Sciatic nerve (tissue), 2 donors: ENCODE measurements around the gene CSF3R. TPM values are rescaled to one million over a fixed set of nuclear protein-coding genes. Genes with fewer than 3 reads are reported as not detected.
A peak's percentile ranks its signal among the peaks of the same experiment; 100 is the strongest.

Experiments used
- ATAC-seq: fragments of 200-7000 bp; cut with Tn5 transposase; one replicate; pipeline ENCODE4 v1.9.1; 2020; ENCODE audit warnings: mild to moderate bottlenecking, moderate library complexity
- DNase-seq: peaks from one replicate; pipeline ENCODE4 v3.0.0-alpha.2; 2020; ENCODE audit warnings: low spot score
- intact Hi-C: fragments of 100-400 bp; cut with DNase I; formaldehyde crosslinking; loops from one replicate; pipeline ENCODE4 v1.14.2; 2022
- total RNA-seq: library from RNA; stranded (reverse); fragmentation: NEBNext Ultra II Directional; extraction: Animal tissue kit (Norgen Biotek cat#: 25700); gene quantifications from one replicate; pipeline ENCODE4 v1.2.1, GENCODE V29; 2021
- donor health status: DM: no; HTN: no; CAD: no.
- donor health status: DM: no; HTN: no; CAD: no.

The CSF3R gene
- total RNA-seq, 1 donor from 2014 or later: 57.3 TPM

DNA sequence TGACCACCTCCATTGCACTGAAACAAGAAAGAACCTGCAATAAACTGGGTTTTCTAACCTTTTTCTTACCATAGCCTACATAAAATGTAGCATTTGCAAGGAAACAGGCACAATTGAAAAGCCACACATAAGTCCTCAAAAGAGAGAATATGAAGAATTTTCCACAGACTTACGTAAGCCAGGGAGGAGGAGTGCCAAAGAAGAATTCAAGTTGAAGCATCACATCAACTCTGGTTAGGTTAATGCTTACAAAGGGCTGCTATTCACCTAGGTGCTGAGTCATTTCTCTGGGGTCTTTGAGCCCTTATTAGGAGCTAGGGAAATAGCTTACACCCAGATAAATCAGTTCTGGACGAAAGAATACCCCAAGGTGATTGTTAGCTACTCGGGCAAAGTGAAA, 42.1 kb downstream of the CSF3R start:
- DNase-seq: no peak
- ATAC-seq: no peak
- intact Hi-C loops: no loop called here

GRCh38 chr1:36440044-36440443, 42.7 kb downstream of the CSF3R start:
- DNase-seq (no peak), ATAC-seq (no peak)
- intact Hi-C loops: no loop called here

GRCh38 chr1:36438715-36439114, 44.0 kb downstream of the CSF3R start:
- ATAC-seq: no peak
- DNase-seq: no peak
- intact Hi-C loops: no loop called here

DNA sequence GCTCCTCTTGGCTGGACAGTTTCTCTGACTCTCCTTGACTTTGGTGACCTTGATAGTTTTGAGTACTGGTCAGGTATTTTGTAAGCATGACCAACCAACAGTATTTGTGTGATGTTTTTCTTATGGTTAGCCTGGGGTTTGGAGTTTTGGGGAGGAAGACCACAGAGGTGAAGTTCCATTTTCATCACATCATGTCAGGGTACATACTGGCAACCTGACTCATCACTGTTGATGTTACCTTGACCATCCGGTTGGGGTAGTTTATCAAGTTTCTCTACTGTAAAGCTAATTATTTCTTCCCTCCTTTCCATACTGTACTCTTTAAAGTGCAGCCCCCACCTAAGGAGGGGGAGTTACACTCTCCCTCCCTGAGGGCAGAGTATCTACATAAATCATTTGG, 45.9 kb downstream of the CSF3R start:
- no peak for ATAC-seq
- DNase-seq: no peak
- intact Hi-C loops: no loop called here

DNA sequence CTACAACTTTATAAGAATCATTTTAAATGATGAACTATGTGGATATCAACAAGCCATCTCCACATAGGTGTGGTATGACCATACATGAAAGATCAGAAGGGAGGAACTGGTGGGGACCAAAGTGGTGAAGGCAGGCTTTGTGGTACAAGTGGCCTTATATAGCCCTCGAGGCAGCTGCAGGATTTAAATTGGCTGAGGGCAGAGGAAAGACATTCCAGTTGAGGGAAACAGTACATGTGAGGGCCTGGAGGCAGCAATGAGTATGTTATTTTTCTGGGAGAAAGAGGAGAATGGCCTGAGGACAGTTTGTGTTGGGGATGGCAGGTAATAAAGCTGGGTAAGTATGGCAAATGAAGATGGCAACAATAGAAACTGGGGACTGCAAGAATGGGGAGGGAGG, 49.6 kb downstream of the CSF3R start:
- intact Hi-C loops: no loop called here
- no peak for ATAC-seq
- DNase-seq: no peak

DNA sequence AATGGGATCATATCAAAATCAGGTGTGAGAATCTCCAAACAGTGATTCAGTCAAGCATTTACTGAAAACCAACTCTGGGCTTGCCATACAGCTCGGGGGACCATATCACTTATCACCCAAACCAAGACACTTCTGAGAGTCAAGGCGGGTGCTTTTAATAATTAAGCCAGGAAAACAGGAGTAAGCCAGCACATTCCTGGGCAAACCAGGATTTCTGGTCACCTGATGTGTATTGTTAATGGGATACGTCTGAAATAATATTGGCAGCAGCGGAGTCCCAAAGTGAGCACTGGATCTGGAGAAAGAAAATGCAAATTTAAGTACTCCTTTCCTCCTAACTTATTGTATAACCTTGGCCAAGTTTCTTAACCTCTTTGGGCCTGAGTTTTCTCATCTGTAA, 50.1 kb downstream of the CSF3R start:
- DNase-seq: no peak
- ATAC-seq: no peak
- intact Hi-C loops: no loop called here

DNA sequence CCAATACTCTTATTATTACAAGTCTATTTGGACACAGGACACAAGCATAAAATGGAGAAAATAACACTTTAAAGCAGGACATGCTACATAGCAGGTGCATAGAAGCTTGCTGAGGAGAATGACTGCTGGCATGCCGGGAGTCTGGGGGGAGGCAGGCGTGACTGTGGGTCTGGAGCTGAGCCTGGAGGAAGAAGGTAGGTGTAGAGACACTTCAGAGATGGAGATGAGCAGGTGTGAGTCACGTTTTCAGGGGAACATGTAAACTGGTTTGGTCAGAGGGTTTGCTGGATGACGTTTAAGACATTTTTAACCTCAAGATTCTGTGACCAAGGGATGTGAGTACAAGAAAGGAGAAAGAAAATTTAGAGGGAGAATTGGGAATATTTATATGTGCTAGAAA, 56.9 kb downstream of the CSF3R start:
- no peak for ATAC-seq
- intact Hi-C loops: no loop called here
- DNase-seq: no peak

- intact Hi-C loops: loop anchor here (5.0 kb wide), 1 partner anchor 79 kb away; no protein-coding TSS in a partner anchor
- ATAC-seq (no peak), DNase-seq (no peak)
Measured at GRCh38 chr1:36421649-36422048, 61.1 kb downstream of the CSF3R start.

DNA sequence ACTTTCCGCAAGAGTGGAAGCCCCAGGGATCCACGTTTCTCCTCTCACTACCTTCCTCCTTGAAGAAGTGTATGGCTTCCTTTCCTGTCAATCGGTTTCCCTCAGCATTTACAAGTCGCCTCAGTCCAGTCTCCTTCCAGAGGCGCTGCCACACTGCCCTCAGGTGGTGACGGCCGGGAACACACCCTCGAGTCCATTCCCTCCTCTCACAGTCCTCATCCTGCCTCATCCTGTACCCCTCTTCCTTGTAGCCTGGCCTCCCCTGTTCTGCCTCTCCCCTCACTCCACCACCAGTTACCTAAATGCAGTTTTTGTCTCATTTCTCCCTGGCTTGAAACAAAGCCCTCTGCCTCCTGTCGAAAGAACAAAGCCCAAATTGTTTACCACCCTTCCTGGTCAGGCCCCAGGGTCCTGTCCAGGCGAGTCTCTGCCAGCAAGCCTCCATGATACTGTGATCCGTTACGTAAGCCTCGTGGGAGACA, 61.8 kb downstream of the CSF3R start:
- ATAC-seq (peak; percentile 93), DNase-seq (peak; percentile 96)
- intact Hi-C loops: loop anchor here (5.0 kb wide), 1 partner anchor 79 kb away; no protein-coding TSS in a partner anchor

DNA sequence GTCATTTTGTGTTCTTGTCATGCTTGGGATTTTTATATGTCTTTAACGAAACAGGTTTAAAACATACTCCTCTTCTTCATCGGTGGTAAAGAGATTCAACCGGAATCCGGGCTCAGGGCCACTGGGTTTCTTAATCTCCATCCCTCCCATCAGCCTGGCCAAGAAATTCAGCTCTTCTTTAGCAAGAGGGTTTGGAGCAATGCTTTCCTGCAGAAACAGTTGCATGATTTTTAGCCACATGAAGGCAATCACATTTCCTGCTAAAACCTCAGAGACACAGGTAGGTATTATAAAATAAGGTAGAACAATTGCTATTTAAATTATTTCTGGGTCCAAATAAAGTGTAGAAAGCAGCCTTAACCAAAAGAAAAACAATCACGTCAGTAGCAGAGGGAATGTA, 62.3 kb downstream of the CSF3R start:
- intact Hi-C loops: loop anchor here (5.0 kb wide), 1 partner anchor 78 kb away; no protein-coding TSS in a partner anchor
- no peak for DNase-seq
- ATAC-seq: peak; percentile 78

GRCh38 chr1:36419569-36419968, 63.1 kb downstream of the CSF3R start:
- intact Hi-C loops: no loop called here
- DNase-seq (no peak), ATAC-seq (peak; percentile 70)

DNA sequence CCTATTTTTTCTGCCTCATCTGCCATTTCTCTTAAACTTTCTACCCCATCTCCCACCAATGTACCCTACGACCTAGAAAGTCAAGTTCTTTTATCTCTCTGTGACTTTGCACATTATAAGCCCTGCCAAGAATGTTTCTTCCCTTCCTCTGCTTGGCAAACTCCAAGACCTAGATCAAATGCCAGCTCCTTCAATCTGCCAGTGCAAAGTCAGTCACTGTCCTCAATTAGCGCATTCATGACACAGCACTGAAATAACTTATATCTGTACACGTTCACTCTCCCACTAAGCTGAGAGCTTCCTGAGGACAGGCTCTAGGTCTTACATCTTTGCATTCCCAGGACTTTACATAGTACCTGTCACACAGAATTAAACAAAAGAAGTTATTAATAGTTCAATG, 63.6 kb downstream of the CSF3R start:
- intact Hi-C loops: no loop called here
- ATAC-seq (no peak), DNase-seq (no peak)

DNA sequence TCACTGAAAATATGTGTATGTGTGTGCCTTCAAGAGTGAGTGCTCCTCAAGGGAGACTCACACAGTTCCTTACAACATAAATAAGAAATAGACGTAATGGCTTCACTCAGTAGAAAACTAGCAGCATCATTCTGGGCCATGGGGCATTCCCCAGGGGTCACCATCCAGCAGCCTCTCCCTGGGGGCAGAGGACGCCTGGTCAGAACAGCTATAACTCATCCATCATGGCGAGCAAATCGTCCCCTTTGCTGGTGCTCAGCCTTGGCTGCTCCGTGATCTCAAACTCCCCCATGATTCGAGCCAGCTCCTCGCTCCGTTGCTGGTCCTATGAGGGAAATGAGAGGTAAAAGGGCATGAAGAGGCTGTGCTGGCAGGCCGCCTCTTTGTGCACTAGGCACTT, 64.8 kb downstream of the CSF3R start:
- intact Hi-C loops: no loop called here

More for the DNA sequence above, 64.8 kb downstream of the CSF3R start:
- DNase-seq (no peak), ATAC-seq (no peak)

Other genes with a start within 250 kb of the CSF3R start
- gene SH3D21, start 176.5 kb downstream of the CSF3R start, total RNA-seq: 9.8 TPM
- gene EVA1B, start 159.3 kb downstream of the CSF3R start, total RNA-seq: 36.4 TPM
- 47.2 TPM for gene STK40, start 97.0 kb downstream of the CSF3R start, total RNA-seq
- 27.7 TPM for gene LSM10, start 85.0 kb downstream of the CSF3R start, total RNA-seq
- gene OSCP1, start 32.5 kb downstream of the CSF3R start, total RNA-seq: 9.8 TPM
- gene MRPS15, start 18.5 kb downstream of the CSF3R start, total RNA-seq: 41.5 TPM